Raji (cell line): ENCODE data around the gene LINC01488.

ENCODE experiments used
- POLR2A ChIP-seq: IDR thresholded peaks from 2 replicates; pipeline ENCODE4 v1.6.1; 2011; ENCODE audit warnings: low read depth, low read length, control low read depth; ENCODE audit not compliant: insufficient read depth

Gene LINC01488

GRCh38 chr11:69540118-69541000, 58.9 kb downstream of the LINC01488 start:
- no peak for TF ChIP-seq POLR2A

GRCh38 chr11:69541001-69541285, 59.5 kb downstream of the LINC01488 start:
- no peak for TF ChIP-seq POLR2A

GRCh38 chr11:69541501-69542313, 60.2 kb downstream of the LINC01488 start:
- no peak for TF ChIP-seq POLR2A

GRCh38 chr11:69542314-69543168, 61.1 kb downstream of the LINC01488 start:
- TF ChIP-seq POLR2A: no peak
